ENCODE results near the gene LMNTD1.

GRCh38 chr12:25433581-25434325, 119.3 kb downstream of the LMNTD1 start:
- TF ChIP-seq YY1 (IDR thresholded peaks at IDR 0.05; ENCODE audit: insufficient read depth, insufficient read length) (no peak), SUZ12 (IDR thresholded peaks at IDR 0.05; ENCODE audit: extremely low read depth, insufficient read depth, insufficient read length) (no peak), ZNF274 (IDR thresholded peaks at IDR 0.05; ENCODE audit: low read depth, low read length) (no peak)
